HG03469 (cell line): ENCODE measurements around the gene PCK1.

ENCODE experiments used
- ATAC-seq: cut with Tn5 transposase; IDR thresholded peaks from one replicate; pipeline ENCODE4 v1.9.1; 2021; ENCODE audit warnings: mild to moderate bottlenecking, moderate library complexity, moderate number of reproducible peaks; ENCODE audit not compliant: unreplicated experiment

PCK1 gene

DNA sequence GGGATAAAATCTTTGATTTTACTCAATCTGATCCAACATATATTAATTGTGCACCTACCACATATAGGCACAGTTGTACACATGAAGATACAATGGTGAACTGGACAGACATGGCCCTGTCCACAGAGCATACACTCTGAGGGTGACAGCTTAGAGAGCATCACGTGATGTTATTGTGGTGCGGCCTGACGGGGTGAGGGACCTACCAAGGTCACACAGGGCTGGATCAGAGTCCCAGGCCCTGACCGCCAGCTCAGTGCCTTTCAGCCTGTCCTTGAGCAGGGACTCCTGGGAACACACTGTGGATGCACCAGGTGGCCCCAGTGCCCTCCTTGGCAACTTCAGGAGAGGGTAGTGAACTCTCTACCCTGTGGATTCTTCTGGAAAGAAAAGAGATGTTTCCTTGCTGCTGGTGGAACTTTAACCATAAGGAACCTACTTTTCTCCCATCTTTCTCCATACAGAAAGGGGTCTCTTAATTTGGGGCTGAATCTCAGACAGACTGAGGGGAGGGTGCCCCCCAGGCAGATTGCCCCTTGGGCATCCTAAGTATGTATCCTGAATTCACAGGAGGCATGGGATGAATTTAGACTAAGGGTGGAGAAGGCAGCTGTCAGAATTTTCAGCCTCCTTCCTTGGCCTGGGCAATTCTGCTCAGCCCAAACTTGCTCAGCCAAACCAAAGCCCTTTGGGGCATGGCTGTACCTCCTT lies 26.5 kb downstream of the PCK1 start:
- ATAC-seq = no peak

- no peak for ATAC-seq
These were observed 27.1 kb downstream of the PCK1 start for GRCh38 chr20:57587989-57588377.

GRCh38 chr20:57588596-57588995 lies 27.7 kb downstream of the PCK1 start:
- no peak for ATAC-seq

GRCh38 chr20:57589123-57589727 lies 28.3 kb downstream of the PCK1 start:
- ATAC-seq = no peak

- ATAC-seq = no peak
These were observed 29.0 kb downstream of the PCK1 start for GRCh38 chr20:57589728-57590484.

GRCh38 chr20:57590485-57591288 lies 29.8 kb downstream of the PCK1 start:
- ATAC-seq = no peak

DNA sequence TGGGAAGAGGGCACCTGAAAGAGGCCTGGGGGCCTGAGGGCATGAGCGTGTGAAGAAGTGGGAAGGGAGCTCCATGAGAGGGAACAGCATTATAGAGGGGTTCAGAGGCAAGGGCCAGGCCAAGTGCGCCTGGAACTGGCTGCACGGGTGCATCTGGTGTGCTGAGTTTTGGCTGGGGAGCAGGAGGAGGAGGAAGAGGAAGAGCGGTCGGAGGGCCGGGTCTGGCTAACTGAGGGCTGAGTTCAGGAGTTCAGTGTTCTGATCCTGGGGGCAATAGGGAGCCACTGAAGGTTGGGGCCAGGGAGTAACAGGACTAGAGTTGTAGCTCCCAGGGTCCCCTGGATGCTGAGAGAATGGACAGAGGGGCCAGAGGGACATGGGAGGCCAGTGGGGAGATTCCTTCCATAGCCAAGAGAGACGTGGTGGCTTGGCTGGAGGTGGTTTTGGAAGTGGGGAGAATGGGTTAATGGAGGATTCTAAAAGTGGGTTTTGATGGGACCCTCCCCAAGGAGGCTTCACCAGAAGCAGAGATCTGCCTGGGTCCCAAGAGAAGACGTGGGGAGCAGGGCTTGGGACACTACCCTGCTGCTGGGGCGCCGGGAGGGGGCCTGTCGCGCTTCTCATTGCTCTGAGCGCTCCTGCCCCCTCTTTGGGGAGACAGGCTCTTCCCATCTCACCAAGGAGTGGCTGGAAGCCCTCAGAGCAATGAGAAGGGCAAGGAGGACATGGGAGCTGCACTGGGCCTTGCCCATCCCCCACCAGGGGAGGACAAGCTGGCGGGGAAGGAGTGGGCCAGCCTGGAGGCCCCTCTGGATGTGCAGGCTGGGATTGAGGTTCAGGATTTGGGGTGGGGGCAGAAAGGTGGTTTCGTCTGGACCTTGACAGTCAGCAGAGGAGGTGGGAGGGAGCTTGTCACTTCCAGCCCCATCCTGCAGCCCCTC lies 30.6 kb downstream of the PCK1 start:
- ATAC-seq = no peak

GRCh38 chr20:57592263-57593092 lies 31.6 kb downstream of the PCK1 start:
- ATAC-seq = no peak

DNA sequence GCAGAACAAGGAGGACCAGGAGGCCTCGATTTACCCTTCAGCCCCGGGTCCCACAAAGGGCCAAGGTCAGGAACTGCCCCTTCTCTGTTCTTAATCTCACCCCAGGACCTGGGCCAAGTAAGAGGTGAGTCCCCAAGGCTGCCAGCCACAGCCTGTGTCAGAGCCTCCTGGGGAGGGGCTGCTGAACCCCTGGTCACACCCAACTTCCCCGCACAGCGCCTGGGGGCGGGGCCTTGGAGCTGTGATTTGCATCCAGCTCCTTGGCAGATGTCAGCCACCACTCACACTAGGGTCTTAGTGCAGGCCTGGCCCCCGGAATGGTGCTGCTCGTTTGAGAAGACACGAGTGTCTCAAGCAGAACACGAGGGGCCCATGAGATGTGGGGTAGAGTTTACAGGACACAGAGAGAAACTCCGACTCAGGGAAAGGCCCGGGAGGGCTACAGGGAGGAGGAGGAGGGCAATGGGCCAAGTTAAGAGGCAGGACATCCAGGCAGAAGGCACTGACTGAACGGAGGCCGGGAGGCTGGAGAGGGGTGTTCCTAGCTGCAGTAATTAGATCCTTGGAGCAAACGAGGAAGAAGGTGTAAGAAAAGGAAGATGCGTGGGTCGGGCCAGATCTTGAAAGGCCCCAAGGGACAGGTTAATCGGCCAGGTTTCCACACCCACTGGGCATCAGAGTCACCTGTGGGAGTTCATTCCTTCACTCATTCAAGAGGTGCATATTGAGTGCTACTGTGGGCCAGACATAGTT lies 32.4 kb downstream of the PCK1 start:
- no peak for ATAC-seq

DNA sequence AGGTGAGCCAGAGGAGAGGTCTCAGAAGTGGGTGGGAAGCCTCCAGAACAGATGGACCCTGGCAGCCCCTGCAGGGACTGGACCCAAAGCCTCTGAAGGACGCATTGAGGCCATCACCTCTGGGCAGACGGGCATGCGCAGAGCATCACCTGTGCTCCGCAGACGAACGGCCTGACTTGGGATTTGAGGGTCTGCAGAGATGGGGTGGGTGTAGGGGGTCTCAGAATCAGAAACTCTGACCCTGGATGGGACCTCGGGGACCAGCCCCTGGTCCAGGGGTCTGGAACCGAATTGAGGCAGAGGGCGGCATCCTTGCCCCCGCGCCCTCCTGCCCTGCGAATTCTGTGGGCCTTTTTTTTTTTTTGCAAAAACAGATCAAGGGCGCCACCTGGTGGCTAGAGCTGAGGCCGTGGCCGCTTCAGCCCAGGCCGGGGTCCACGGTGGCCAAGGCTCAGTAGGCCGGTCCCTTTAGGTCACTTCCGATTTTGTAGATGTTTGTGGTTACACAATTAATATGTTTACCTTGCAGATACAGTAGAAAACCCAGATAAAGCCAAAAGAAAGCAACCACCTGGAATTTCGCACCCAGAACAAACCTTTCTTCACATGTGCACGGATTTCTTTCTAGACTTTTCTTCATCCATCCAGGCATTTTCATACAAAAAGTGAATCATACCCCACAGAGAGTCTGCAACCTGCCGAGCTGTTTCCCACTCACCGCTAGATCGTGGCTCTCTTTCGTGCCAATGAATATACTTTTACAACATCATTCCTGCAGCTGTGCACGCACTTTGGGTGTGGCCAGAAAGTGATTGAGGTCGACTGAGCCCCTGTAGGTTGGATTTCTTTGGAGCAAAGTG lies 33.4 kb downstream of the PCK1 start:
- no peak for ATAC-seq

- ATAC-seq = no peak
These were observed 34.4 kb downstream of the PCK1 start for GRCh38 chr20:57595041-57596030.

- no peak for ATAC-seq
These were observed 35.4 kb downstream of the PCK1 start for GRCh38 chr20:57596358-57596757.

DNA sequence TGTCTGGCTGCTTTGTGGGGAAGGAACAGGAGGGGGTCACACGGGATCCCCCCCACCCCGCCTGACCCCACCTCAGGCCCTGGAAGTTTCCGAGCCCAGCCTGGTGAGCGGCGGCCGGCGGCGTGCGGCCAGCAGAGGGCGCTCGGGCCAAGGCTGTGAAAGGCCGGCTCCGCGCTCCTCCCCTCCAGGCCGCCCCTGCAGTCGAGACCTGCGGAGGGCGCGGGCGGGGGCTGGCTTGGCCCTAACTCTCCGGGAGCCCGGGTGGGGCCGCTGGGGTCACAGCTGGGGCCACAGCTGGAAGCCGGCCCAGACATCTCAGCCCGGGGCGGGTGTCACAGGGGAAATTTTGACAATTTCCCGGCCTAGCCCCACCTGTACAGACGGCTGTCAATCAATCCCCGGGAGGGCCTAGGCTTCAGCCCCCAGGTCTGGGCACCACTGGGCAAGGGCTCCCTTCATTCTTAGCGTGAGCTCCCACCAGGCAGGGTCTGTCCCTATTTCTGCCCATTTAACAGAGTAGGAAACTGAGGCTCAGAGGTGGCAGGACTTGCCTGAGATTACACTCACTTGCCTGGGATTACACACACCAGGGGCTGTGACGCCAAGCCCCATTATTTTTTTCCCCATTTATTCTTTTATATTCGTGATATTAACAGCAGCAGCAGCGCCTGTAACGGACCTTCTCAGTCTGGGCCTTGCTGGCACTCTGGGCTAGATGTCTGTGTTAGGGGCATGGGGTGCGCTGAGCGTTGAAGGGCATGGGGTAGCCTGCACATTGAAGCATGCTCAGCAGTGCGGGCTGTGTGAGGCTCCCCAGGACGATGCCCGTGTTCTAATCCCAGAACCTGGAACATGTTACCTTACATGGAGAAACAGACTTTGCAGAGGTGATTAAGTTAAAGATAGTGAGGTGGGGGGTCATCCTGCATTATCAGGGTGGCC lies 36.4 kb downstream of the PCK1 start:
- no peak for ATAC-seq

GRCh38 chr20:57598060-57598459 lies 37.1 kb downstream of the PCK1 start:
- no peak for ATAC-seq

DNA sequence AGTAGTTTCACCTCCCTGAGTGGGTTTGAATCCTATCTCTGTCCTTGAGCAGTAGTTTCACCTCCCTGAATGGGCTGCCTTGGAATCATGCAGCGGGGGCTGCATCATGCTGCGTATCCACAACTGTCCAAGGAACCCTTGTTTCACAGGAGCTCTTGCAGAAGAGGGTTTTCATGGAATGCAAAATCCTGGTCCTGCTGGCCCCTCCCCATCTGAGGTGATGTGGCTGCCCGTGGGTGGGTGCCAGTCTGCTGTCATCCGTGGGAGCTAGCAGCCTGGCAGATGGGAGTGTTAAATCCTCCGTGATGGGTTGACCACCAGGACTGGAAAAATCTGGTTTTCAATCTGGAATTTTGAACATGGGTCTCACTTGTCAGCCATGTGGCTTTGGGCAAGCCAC lies 37.6 kb downstream of the PCK1 start:
- ATAC-seq = no peak
